Endothelial cell of umbilical vein (primary cell): ENCODE results near the gene DAP. TPM values are rescaled to one million over a fixed set of nuclear protein-coding genes. Genes with fewer than 3 reads are reported as not detected.

ENCODE experiments used
- BruUV-seq: library from RNA; stranded (reverse); fragments of 400-500 nt; replicated peaks from 2 replicates; lab custom pipeline; 2021; lab: Mats Ljungman, UMichigan
- CTCF ChIA-PET: fragments of 300-600, 350-600 bp; sonication (Branson Sonifier 250); formaldehyde crosslinking; loops from one replicate; lab custom pipeline; 2021; ENCODE audit warnings: antibody characterized with exemption, inconsistent platforms; lab: Charles Lee
- POLR2A ChIA-PET: fragments of 300-600, 350-600 bp; sonication (Branson Sonifier 250); formaldehyde crosslinking; loops from one replicate; lab custom pipeline; 2021; ENCODE audit warnings: antibody characterized with exemption, inconsistent platforms; lab: Charles Lee
- DNase-seq: peaks from one replicate; pipeline ENCODE4 v3.0.0-alpha.2; 2011; ENCODE audit warnings: low read depth, low spot score
- FAIRE-seq: peaks from 2 replicates; lab custom pipeline; 2011; peaks lifted over from hg19 to GRCh38; lab: Jason Lieb, UNC
- H2AFZ ChIP-seq: 2 replicates; pipeline ENCODE4 v1.6.0; 2012; ENCODE audit warnings: low read depth, low read length, control low read depth, inconsistent platforms
- H3K27ac ChIP-seq: 2 replicates; pipeline ENCODE4 v1.5.1; 2011; ENCODE audit warnings: low read depth, mild to moderate bottlenecking, control low read depth, low read length, moderate library complexity; ENCODE audit not compliant: insufficient read depth
- H3K27me3 ChIP-seq, 2 experiments: 2 replicates each; pipeline versions ENCODE4 v1.6.0 to v1.6.1; 2011; ENCODE audit warnings: low read length in 2 of 2, mixed read lengths in 1 of 2; ENCODE audit not compliant: control insufficient read depth in 2 of 2, insufficient read depth in 2 of 2
- H3K36me3 ChIP-seq, 2 experiments: 2 replicates in 1 of 2; 3 replicates in 1 of 2; pipeline ENCODE4 v1.5.1; 2011; ENCODE audit warnings: low read length in 2 of 2, mild to moderate bottlenecking in 1 of 2, moderate library complexity in 1 of 2; ENCODE audit not compliant: control insufficient read depth in 2 of 2, insufficient read depth in 2 of 2; ENCODE audit errors: extremely low read depth in 1 of 2
- H3K4me1 ChIP-seq: 3 replicates; pipeline ENCODE4 v1.5.1; 2011; ENCODE audit warnings: mild to moderate bottlenecking, low read length; ENCODE audit not compliant: control insufficient read depth, insufficient read depth; ENCODE audit errors: extremely low read depth
- H3K4me2 ChIP-seq: 2 replicates; pipeline ENCODE4 v1.6.1; 2011; ENCODE audit warnings: low read length, control low read depth, mixed read lengths; ENCODE audit not compliant: insufficient read depth
- H3K4me3 ChIP-seq, 3 experiments: fragments of 200-600 bp in 1 of 3; sonication (generic), shearing (Covaris generic) in 1 of 3; replicated peaks in 1 of 3; 2 replicates each; pipeline ENCODE4 v1.5.1; 2011 to 2016; ENCODE audit warnings: control low read depth in 3 of 3, low read length in 3 of 3, mild to moderate bottlenecking in 2 of 3, inconsistent platforms in 1 of 3, low read depth in 1 of 3, moderate library complexity in 1 of 3; ENCODE audit not compliant: insufficient read depth in 1 of 3
- H3K79me2 ChIP-seq: 2 replicates; pipeline ENCODE4 v1.6.0; 2012; ENCODE audit warnings: low read length, inconsistent platforms; ENCODE audit not compliant: control insufficient read depth, insufficient read depth
- H3K9ac ChIP-seq: replicated peaks from 2 replicates; pipeline ENCODE3; 2011; ENCODE audit warnings: low read length, control low read depth; ENCODE audit not compliant: insufficient read depth; ENCODE audit errors: extremely low read depth
- H3K9me1 ChIP-seq: replicated peaks from 3 replicates; pipeline ENCODE4 v1.6.0; 2011; ENCODE audit warnings: mild to moderate bottlenecking, low read length; ENCODE audit not compliant: control insufficient read depth, insufficient read depth; ENCODE audit errors: extremely low read depth
- H3K9me3 ChIP-seq: replicated peaks from 2 replicates; pipeline ENCODE4 v1.5.1; 2012; ENCODE audit warnings: low read length, inconsistent platforms; ENCODE audit not compliant: control insufficient read depth, insufficient read depth
- H4K20me1 ChIP-seq: replicated peaks from 2 replicates; pipeline ENCODE3; 2011; ENCODE audit warnings: mild to moderate bottlenecking, low read length; ENCODE audit not compliant: control insufficient read depth, insufficient read depth; ENCODE audit errors: extremely low read depth
- CTCF ChIP-seq, 2 donors: IDR thresholded peaks; 1 replicate in 1 of 2; 2 replicates in 1 of 2; pipeline ENCODE4 v1.5.1; 2011; ENCODE audit warnings: low read length in 2 of 2, mild to moderate bottlenecking in 2 of 2, moderate library complexity in 2 of 2, control low read depth in 1 of 2, inconsistent platforms in 1 of 2, low read depth in 1 of 2; ENCODE audit not compliant: insufficient read depth in 1 of 2; ENCODE audit errors: extremely low read depth in 1 of 2
- EZH2 ChIP-seq: IDR thresholded peaks from 2 replicates; pipeline ENCODE4 v1.6.1; 2012; ENCODE audit warnings: borderline replicate concordance, low read depth, mild to moderate bottlenecking, moderate library complexity, low read length, inconsistent platforms; ENCODE audit not compliant: severe bottlenecking
- FOS ChIP-seq: IDR thresholded peaks from 2 replicates; pipeline ENCODE4 v1.6.1; 2011; ENCODE audit warnings: mild to moderate bottlenecking, low read length, moderate library complexity, borderline replicate concordance; ENCODE audit not compliant: insufficient read depth
- GATA2 ChIP-seq: IDR thresholded peaks from 2 replicates; pipeline ENCODE4 v1.7.0; 2011; ENCODE audit warnings: low read depth, mild to moderate bottlenecking, moderate library complexity, mixed read lengths, low read length; ENCODE audit not compliant: insufficient read length, insufficient read depth
- JUN ChIP-seq: IDR thresholded peaks from 2 replicates; pipeline ENCODE4 v1.6.1; 2011; ENCODE audit warnings: borderline replicate concordance, low read depth; ENCODE audit not compliant: insufficient read length, insufficient read depth
- MAX ChIP-seq: IDR thresholded peaks from 2 replicates; pipeline ENCODE4 v1.6.1; 2011; ENCODE audit not compliant: insufficient read depth, insufficient read length
- MYC ChIP-seq: IDR thresholded peaks from one replicate; pipeline ENCODE4 v1.6.1; 2011; ENCODE audit warnings: mild to moderate bottlenecking, low read depth, low read length
- POLR2A ChIP-seq: IDR thresholded peaks from 2 replicates; pipeline ENCODE4 v1.6.1; 2012; ENCODE audit warnings: low read depth, mild to moderate bottlenecking, control low read depth, low read length
- POLR2AphosphoS5 ChIP-seq: IDR thresholded peaks from 2 replicates; pipeline ENCODE4 v1.6.1; 2012; ENCODE audit warnings: low read depth, mild to moderate bottlenecking, control low read depth, low read length, moderate library complexity; ENCODE audit not compliant: insufficient read depth
- dilution Hi-C: fragments of 300-500 bp; cut with MboI; formaldehyde crosslinking; loops from one replicate; pipeline ENCODE4 v1.15.0; 2019; ENCODE audit warnings: low sequenced_read_pairs; ENCODE audit not compliant: extremely low pct_ligation_motif_present
- intact Hi-C: fragments of 100-400 bp; cut with micrococcal nuclease; formaldehyde crosslinking; loops from one replicate; pipeline ENCODE4 v1.10.0; 2022
- polyA plus RNA-seq, 4 experiments: library from polyadenylated mRNA; depleted of rRNA in 3 of 4; stranded (reverse) in 3 of 4; unstranded in 1 of 4; fragments of >200 nt; gene quantifications; 2 replicates each; pipeline versions ENCODE4 v1.2.1 to v1.2.3, GENCODE V29; 2011 to 2012; ENCODE audit warnings: missing spikeins in 1 of 4
- total RNA-seq: library from RNA; stranded (reverse); gene quantifications from 2 replicates; pipeline ENCODE4 v1.2.3, GENCODE V29; 2021

DAP gene
- total and polyA plus RNA-seq, 2 donors (not counting 3 experiments of a cell fraction or from before 2014, with no cell fraction given) = 79.8 to 188 TPM

DNA sequence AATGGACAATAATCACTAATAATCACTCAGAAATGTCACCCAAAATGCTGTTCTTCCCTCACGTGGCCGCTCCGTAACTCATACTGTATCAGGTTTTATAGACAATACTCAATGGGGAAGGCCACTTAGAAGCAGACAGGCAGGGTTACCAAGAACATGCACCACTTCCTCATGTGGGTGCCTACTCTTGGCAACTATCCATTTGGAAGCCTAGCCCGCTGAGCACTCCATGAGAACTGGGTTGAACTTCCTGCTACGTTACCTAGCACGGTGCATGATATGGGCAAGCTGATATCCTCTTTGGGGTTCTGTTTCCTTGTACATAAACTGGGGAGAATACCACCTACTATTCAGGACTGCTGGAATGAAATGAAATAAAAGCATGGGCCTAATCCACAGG lies 14.3 kb downstream of the DAP start:
- FAIRE-seq = no peak
- Histone ChIP-seq H3K4me3 (no peak overlapping the region), H3K4me2 (no peak overlapping the region), H3K4me1 (no peaks in the 10 kb centered on the region), H3K27me3 (no peaks in the 10 kb centered on the region), H3K9me1 (no peaks in the 10 kb centered on the region), H3K9me3 (no peaks in the 10 kb centered on the region), H2AFZ (no peak overlapping the region), H3K79me2 (peaks cover 75% of the 10 kb centered on the region), H3K36me3 (peaks cover 12 to 30% of the 10 kb centered on the region in 2 experiments), H3K27ac (no peak overlapping the region), H3K9ac (no peak overlapping the region), H4K20me1 (peaks cover 3% of the 10 kb centered on the region)
- no peak for TF ChIP-seq MAX
- TF ChIP-seq POLR2A = no peak
- no peak for TF ChIP-seq EZH2
- TF ChIP-seq GATA2 = no peak
- TF ChIP-seq POLR2AphosphoS5 = no peak
- TF ChIP-seq CTCF (IDR thresholded peaks at IDR 0.05; ENCODE audit: extremely low read depth in 1 of 2, insufficient read depth in 1 of 2, low read depth in 1 of 2, low read length in 2 of 2) = no peak
- no peak for TF ChIP-seq FOS
- TF ChIP-seq JUN = no peak
- no peak for TF ChIP-seq MYC
- no peak for DNase-seq
- ChIA-PET CTCF (no interaction called here), POLR2A (no interaction called here)
- intact Hi-C loops = no loop called here
- no TSS peak for BruUV-seq
- dilution Hi-C loops = no loop called here
